GM12892 (cell line): Measurements from ENCODE around the gene NAA11.

Source experiments
- POLR2A ChIP-seq: IDR thresholded peaks from 2 replicates; pipeline ENCODE4 v1.6.1; 2011; ENCODE audit warnings: low read depth, low read length, control low read depth
- POLR2AphosphoS5 ChIP-seq: IDR thresholded peaks from 2 replicates; pipeline ENCODE4 v1.6.1; 2011; ENCODE audit warnings: low read depth, low read length, control low read depth
- TAF1 ChIP-seq: IDR thresholded peaks from 2 replicates; pipeline ENCODE4 v1.6.1; 2011; ENCODE audit warnings: low read depth, mild to moderate bottlenecking, control low read depth, low read length, borderline replicate concordance

DNA sequence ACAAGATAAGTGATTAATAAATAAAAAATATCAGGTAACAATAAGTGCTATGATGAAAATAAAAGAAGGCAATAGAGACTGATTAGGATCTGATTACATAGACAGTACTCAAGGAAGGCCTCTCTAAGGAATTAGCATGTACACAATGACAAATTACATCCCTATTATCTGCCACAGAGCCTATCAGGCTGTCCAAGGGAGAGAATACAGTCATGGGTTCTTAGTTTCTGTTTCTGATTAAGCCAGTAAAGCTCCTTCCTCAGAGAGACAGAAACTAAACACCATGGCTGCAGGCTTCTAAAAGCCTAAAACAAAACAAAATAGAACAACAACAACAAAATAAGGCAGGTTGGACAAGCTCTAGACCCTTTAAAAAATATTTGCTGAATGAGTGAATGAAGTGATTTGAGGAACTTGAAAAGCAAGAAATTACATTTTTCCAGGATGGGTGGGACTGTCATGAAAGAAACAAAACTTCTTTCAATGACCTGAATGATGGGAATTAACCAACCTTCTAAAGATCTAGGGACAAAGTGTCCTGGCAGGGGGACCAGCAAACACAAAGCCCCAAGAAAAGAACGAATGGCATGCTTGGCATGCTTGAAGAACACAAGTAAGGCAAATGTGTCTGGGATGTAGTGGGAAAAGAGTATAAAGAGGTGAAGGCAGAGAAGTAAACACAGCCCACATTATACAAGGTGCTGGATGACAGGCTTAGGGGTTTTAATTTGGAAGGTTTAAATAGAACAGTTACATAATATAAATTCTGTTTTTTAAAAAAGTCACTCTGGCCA, 44.1 kb downstream of the NAA11 start:
- no peak for TF ChIP-seq POLR2AphosphoS5
- no peak for TF ChIP-seq POLR2A
- no peak for TF ChIP-seq TAF1
